PC-3 (cell line): ENCODE results near the gene SLC39A1.

Experiments used
- EZH2 ChIP-seq: fragments of 300-600 bp; sonication (generic); IDR thresholded peaks from one replicate; pipeline ENCODE4 v1.6.1; 2017; ENCODE audit warnings: antibody characterized with exemption, mild to moderate bottlenecking, low read length; ENCODE audit not compliant: unreplicated experiment
- EZH2phosphoT487 ChIP-seq: fragments of 300-600 bp; sonication (generic); IDR thresholded peaks from 2 replicates; pipeline ENCODE4 v1.6.1; 2018; ENCODE audit warnings: mild to moderate bottlenecking, antibody characterized with exemption, low read length, borderline replicate concordance
- TF ChIP-seq, protein P1 (sequence below): fragments of 300-600 bp; sonication (generic); conservative IDR thresholded peaks from 2 replicates; pipeline ENCODE4 v1.5.1; 2017; ENCODE audit warnings: antibody characterized with exemption, low read depth, mild to moderate bottlenecking, low read length

DNA sequence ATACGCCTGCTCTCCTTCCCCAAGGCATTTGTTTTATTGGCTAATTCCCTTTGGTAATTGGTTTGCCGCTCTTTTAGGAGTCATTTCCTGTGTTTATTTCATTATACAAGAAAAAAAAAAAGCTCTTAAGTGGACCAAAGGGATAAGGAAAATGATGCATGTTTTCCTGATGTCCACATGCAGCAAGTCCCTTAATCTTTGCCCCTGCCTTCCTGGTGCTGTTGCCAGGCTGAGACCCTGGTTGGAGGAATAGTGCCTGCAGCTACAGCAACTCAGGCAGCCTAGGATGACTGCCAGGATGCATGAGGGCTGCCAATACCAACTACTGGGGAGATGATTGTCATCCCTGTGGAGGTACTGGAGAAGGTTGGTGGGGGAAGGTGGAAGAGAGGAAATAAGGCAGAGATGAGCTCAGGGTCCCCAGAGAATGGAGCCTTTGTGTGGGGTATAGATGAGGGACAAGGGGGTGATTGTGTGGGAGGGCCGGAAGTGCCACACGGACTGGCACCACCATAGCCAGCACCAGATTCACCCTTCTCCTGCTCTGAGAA is 34.5 kb downstream of the SLC39A1 start:
- TF ChIP-seq, protein P1, sequence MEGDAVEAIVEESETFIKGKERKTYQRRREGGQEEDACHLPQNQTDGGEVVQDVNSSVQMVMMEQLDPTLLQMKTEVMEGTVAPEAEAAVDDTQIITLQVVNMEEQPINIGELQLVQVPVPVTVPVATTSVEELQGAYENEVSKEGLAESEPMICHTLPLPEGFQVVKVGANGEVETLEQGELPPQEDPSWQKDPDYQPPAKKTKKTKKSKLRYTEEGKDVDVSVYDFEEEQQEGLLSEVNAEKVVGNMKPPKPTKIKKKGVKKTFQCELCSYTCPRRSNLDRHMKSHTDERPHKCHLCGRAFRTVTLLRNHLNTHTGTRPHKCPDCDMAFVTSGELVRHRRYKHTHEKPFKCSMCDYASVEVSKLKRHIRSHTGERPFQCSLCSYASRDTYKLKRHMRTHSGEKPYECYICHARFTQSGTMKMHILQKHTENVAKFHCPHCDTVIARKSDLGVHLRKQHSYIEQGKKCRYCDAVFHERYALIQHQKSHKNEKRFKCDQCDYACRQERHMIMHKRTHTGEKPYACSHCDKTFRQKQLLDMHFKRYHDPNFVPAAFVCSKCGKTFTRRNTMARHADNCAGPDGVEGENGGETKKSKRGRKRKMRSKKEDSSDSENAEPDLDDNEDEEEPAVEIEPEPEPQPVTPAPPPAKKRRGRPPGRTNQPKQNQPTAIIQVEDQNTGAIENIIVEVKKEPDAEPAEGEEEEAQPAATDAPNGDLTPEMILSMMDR = no peak
- TF ChIP-seq EZH2 (no peak), EZH2phosphoT487 (no peak)
